ENCODE results near the gene ZCCHC2.

- TF ChIP-seq YY1 (IDR thresholded peaks at IDR 0.05; ENCODE audit: low read depth, low read length) (no peak), SRF (IDR thresholded peaks at IDR 0.05; ENCODE audit: low read depth, low read length) (no peak), CTCF (IDR thresholded peaks at IDR 0.05; ENCODE audit: control extremely low read depth in 1 of 3, insufficient read depth in 1 of 3, low read depth in 1 of 3, low read length in 3 of 3) (no peak), POLR2AphosphoS5 (IDR thresholded peaks at IDR 0.05; ENCODE audit: low read depth, low read length) (no peak), MAX (IDR thresholded peaks at IDR 0.05) (no peak), TAF1 (IDR thresholded peaks at IDR 0.05; ENCODE audit: low read depth, low read length) (no peak), RFX5 (IDR thresholded peaks at IDR 0.05; ENCODE audit: borderline replicate concordance, low read depth, low read length) (no peak), CEBPB (IDR thresholded peaks at IDR 0.05; ENCODE audit: low read depth, low read length) (no peak), TCF12 (IDR thresholded peaks at IDR 0.05; ENCODE audit: low read depth, low read length) (no peak), SIN3A (conservative IDR thresholded peaks at IDR 0.05 in 1 of 2, IDR thresholded peaks at IDR 0.05 in 1 of 2; ENCODE audit: low read depth in 1 of 2, low read length in 2 of 2) (no peak), BCL11A (IDR thresholded peaks at IDR 0.05; ENCODE audit: low read depth in 2 of 2, low read length in 2 of 2) (no peak), JUND (IDR thresholded peaks at IDR 0.05; ENCODE audit: low read length) (no peak), EP300 (IDR thresholded peaks at IDR 0.05; ENCODE audit: borderline replicate concordance in 1 of 2, low read depth in 2 of 2, low read length in 2 of 2) (no peak)
Measured at GRCh38 chr18:62487161-62487560, 35.7 kb upstream of the ZCCHC2 start.
